Astrocyte of the cerebellum (primary cell): Measurements from ENCODE around the gene CYFIP1.

Experiments
- DNase-seq: peaks from one replicate; pipeline ENCODE4 v3.0.0-alpha.2; 2011; ENCODE audit warnings: low read depth
- H3K4me3 ChIP-seq: 2 replicates; pipeline ENCODE4 v1.5.1; 2011; ENCODE audit warnings: mild to moderate bottlenecking, low read depth, low read length, moderate library complexity
- in situ Hi-C: cut with HindIII; loops from 2 replicates; pipeline ENCODE4 v1.10.0; 2017; ENCODE audit warnings: low sequenced_read_pairs
- TF ChIP-seq, protein P1 (sequence below): IDR thresholded peaks from 2 replicates; pipeline ENCODE4 v1.5.1; 2012; ENCODE audit warnings: low read length, low read depth, moderate library complexity, mild to moderate bottlenecking; ENCODE audit errors: missing control alignments

CYFIP1 gene

DNA sequence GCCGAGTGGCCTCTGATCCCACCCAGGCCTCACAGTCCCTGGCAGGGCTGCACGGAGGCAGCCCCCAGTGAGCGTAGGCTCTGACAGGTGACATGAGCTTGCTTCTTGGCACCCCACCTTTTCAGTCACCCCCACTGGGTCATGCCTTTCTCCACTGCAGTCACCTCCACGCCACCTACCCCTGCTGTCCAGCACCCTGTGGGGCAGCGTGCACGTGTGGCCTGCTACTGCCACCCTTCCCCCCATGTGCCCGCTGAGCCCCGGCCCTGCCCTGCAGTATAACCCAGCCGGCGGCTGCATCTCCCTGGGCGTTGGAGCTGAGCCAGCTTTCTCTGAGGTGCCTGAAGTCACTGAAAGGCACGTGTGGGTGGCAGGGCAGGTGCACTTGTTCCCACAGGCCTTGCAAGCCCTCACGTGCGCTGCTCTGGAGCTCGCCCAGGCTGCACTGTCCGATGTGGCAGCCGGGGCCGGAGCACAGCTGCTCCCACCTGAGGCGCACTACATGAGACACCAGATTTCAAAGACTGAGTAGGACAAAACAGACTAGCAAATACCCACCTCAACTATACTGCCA is 76.1 kb downstream of the CYFIP1 start:
- in situ Hi-C loops = no loop called here
- TF ChIP-seq, protein P1, sequence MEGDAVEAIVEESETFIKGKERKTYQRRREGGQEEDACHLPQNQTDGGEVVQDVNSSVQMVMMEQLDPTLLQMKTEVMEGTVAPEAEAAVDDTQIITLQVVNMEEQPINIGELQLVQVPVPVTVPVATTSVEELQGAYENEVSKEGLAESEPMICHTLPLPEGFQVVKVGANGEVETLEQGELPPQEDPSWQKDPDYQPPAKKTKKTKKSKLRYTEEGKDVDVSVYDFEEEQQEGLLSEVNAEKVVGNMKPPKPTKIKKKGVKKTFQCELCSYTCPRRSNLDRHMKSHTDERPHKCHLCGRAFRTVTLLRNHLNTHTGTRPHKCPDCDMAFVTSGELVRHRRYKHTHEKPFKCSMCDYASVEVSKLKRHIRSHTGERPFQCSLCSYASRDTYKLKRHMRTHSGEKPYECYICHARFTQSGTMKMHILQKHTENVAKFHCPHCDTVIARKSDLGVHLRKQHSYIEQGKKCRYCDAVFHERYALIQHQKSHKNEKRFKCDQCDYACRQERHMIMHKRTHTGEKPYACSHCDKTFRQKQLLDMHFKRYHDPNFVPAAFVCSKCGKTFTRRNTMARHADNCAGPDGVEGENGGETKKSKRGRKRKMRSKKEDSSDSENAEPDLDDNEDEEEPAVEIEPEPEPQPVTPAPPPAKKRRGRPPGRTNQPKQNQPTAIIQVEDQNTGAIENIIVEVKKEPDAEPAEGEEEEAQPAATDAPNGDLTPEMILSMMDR = no peak
- no peak for DNase-seq
- no peak overlapping the region for H3K4me3 ChIP-seq

DNA sequence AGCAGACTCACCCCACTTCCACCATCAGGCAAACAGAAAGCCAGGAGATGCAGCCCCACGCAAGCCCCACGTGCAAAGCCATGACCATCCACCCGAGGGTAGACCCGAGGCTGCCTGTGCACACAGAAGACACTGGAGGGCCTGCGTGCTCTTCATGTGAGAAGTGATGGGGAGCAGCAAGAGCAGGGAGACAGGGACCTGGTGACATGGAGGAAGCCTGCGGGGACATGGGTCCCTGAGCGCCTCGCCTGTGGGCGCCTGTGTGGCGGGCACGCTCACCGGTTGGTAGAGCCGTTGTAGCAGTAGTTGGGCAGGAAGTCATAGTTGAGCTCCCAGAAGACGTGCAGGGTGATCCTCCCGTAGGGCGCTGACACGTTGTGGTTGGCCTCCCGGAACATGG is 76.7 kb downstream of the CYFIP1 start:
- DNase-seq = no peak
- no peak overlapping the region for H3K4me3 ChIP-seq
- in situ Hi-C loops = no loop called here
- TF ChIP-seq, protein P1 = no peak

DNA sequence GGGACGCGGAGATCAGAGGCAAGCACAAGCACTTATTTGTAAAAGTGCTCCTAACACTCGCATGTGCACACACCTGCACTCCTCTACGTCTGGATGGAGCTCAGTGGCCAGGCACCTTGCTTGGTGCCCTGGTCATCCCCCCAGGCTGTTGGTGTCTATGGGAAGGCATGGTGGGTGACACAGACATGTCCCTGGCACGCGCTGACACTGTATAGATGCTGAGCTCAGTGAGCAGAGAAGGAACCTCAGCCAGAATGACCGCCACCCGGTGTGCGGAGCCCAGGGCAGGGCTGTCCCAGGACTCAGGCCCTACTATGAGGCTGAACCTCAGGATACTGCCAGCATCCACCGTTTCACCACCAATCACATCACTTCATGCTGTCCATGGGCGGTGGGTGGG is 77.2 kb downstream of the CYFIP1 start:
- no peak for DNase-seq
- no peak overlapping the region for H3K4me3 ChIP-seq
- TF ChIP-seq, protein P1 = no peak
- in situ Hi-C loops = no loop called here

DNA sequence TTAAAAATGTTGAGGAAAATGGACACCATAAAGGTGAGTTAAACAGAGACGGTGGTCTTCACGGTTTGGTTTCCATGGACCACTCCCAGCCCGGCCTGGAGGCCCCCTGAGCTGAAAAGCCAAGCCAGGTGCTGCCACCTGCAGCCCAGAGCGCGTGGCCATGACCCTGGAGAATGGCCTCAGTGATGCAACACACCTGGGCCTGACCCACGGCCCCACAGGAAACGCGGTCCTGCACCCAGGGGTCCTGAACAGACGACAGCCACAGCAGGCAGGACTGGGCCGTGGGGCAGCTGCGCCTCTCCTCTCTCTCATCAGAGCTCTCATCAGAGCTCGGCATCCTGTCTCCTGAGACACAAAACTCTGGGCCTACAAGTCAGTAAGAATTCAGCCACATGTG is 77.6 kb downstream of the CYFIP1 start:
- TF ChIP-seq, protein P1 = no peak
- in situ Hi-C loops = no loop called here
- DNase-seq = no peak
- H3K4me3 ChIP-seq = no peak overlapping the region

DNA sequence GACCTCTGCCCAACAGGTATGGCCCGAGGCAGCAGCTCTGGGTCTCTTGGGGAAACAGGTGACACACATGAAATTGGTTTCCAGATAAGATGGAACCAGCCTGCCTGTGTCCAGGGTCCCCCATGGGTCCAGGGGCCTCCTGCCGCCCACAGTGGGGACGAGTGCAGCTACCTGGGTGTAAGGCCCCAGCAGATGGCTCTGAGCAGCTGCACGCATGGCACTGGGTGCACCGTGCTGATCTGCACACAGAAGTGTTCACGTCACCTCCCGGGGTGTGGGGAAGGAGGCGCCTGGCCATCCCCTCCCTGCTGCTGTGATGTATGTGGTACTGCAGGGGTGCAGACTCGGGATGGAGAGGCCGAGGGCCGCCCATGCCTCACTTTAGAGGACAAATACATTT is 78.1 kb downstream of the CYFIP1 start:
- TF ChIP-seq, protein P1 = no peak
- in situ Hi-C loops = no loop called here
- DNase-seq = no peak
- no peak overlapping the region for H3K4me3 ChIP-seq

DNA sequence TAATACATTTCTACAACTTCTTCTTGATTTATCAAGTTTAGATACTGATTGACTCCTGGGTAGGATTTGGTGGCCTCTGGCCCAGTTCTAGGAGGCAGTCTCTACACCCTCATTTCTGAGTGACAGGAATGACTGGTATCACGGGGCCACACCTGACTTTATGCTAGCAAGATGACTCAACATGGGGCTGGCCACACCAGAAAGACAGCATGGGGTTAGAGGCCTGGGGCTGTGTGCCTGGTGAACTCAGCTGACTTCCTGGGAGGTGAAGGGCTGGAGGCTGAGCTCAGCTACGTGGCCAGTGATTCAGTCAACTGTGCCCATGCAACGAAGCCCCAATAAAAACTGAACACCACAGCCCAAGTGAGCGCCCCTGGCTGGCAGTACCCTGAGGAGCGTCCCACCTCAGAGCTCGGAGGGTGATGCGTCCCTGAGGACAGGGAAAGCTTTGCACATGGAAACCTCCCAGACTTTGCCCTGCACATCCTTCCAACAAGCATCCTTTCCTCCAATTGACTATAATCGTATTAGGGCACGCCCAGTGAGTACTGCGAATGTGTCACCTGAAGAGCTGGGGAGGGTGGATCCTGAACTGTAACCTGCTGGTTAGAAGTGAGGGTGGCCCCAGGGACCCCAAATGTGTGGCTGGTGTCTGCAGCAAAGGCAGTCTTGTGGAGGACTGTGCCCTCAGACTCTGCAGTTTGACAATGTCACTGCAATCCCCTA is 84.5 kb downstream of the CYFIP1 start:
- H3K4me3 ChIP-seq = no peak overlapping the region
- TF ChIP-seq, protein P1 = no peak
- DNase-seq = no peak
- in situ Hi-C loops = no loop called here

DNA sequence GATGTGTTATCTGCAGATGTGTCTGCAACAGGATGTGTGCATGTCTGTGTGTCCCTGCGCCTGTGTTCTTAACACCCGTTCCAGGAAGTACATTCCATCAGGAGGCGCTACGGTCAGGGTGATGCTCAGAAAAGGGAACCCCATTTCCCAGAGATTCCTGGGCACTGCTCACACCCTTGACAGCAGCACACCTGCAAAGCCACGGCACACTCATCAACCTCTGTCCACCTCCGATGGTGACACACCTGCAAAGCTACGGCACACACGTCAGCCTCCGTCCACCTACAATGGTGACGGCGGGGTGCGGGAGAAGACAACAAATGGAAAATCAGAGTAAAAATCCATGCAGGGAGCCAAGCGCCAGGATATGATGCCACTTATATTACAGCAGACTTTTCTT is 86.3 kb downstream of the CYFIP1 start:
- TF ChIP-seq, protein P1 = no peak
- H3K4me3 ChIP-seq = no peak overlapping the region
- in situ Hi-C loops = no loop called here
- DNase-seq = no peak
